HuH-7.5 (cell line): ENCODE data around the gene DGKG.

Experiments used
- DNase-seq: peaks from one replicate; pipeline ENCODE4 v3.0.0; 2011; ENCODE audit warnings: low spot score

Gene DGKG

DNA sequence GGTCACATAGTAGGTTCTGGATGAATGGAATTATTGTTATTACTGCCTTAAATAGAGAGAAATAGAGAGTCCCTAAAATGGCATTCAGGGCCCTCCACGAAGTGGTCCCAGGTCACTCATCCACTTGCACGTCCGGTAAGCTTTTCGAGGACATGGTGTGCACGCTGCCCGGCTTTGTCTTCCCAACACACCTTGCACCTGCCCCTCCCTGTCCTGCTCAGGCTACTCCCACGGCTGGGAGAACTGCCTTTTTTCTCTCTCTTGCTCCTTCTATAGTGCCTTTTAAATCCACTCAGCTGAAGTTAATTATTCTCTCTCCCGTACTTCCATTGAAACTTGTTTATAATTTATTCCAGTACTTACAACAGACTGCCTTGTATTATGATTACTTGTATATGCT lies 5.6 kb upstream of the DGKG start:
- DNase-seq: no peak

GRCh38 chr3:186366206-186366605 lies 4.2 kb upstream of the DGKG start:
- no peak for DNase-seq

DNA sequence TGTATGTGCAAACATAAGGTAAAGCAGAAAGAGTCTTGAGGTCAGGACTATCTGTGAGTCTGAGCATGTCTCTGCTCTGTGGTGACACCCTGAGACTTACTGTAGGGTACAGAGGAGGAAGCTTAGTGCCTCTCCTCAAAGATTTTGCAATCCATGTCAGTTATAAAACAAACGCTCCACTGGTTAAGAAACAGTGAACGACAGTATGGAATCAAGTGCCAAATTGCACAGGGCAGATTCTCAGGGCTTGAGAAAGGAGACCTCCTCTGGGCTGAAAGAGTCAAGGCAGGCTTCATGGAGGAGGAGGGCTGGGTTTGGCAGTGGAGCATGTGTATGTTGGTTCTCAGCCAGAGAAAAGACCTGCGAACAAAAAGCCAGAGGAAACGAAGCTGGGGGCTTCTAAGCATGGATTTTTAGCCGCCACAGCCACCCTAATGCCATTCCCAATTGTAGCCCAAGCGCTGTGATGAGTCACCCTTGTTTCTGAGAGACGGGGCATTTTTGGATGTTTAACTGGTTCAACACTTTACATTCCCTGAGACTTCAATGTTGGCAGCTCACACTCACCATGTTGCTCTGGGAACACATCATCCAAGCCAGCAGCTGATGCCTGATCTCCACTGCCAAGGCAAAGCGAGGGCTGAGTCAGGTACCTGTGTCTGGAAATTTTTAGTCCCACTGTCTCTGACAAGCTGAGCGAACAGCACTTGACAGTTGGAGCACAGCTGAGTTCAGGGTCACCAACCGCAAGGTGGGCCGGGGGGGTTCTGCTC lies 3.4 kb upstream of the DGKG start:
- DNase-seq: no peak

GRCh38 chr3:186362988-186363387 lies 954 bp upstream of the DGKG start:
- DNase-seq: no peak

DNA sequence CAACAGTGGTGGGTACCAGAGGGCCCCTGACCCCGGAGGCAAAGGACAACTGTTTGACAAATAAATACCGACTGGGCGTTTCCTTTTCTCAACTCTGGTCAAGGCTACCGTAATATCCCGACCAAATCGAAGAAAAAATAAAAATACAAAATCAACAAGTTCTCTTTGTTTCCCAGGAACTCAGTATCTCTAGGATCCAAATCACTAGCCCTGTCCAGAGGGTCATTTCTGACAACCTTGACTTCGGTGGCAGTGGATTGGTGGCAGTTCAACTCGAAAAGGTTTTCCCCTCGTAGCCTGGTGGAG lies 456 bp upstream of the DGKG start:
- DNase-seq: no peak

DNA sequence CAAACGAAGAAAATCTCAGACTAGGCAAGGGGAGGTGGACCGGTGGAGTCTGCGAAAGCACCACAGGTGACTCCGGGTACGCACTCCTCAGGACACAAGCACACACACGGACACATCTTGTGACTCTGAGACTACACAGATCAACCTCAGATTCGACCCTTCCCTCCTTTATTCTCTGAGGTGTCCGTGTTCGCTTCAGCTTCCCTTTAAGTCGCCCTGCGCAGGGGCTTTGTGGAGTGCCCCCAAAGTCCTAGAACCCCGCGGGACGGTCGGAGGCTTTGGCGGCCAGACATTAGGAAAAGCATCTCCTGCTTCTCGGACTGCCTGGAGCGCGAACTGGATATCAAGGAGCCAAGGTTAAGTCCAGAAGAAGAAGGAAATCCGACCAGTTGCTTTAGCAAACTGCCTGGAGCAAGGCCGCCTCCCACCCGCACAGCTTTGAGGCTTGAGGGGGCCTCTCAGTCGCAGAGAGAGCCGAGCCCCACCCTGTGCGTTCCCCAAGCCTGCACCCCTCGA lies 730 bp downstream of the DGKG start:
- no peak for DNase-seq

DNA sequence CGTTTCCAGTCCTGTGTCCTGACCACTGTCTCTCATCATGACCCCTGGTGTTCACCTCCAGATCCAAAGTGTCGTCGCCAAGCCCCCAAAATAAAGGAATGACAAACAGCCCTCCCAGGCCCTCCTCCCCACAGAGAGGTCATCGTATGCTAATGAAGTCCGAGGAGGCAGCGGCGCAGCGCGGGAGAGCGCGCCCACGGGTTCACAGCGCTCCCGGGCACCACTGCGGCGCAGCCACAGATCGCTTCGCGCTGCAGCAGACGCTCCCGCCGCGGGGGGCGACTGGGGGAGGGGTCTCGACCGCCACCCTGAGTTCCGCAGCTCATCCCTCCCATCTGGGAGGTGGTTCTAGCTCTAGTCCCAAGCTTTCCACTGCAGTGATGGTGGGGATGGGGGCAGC lies 1.3 kb downstream of the DGKG start:
- no peak for DNase-seq

- DNase-seq: peak; percentile 32
Observed at GRCh38 chr3:186359078-186359477, 3.0 kb downstream of the DGKG start.

DNA sequence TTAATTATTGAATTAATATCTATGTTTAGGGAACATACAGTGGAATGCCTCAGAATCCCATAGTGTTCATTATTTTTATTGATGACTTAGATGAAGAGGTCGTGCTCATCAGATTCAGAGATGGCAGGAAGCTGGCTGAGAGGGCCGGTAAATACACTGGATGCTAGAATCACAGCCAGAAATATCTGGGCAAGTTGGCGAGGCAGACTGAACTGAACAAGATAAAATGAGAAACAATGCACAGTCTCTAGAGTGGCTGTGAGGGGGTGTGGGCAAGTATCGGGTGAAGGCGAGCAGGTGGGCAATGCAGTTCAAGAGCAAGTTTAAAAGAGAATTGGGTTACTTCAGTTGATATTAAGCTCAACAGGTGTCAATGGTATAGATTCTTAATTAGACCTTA lies 5.9 kb downstream of the DGKG start:
- no peak for DNase-seq

- no peak for DNase-seq
Observed at GRCh38 chr3:186354100-186354499, 7.9 kb downstream of the DGKG start.

DNA sequence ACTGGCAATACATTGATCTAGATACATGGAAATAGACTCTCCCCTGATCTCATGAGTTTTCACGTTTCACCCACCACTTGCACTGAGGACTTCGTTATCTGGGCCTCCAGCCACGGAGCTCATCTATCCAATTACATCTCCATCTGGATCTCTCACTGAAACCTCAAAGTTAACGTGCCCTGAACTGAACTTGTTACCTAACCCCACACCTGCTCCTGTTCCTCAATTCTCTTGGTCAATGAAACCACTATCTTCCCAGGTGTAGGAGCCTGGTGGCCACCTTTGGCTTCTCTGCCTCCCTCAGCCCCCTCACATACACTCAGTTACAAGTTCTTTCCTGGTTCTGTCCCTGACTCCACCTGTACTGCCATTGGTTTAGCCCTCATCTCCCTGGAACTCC lies 9.7 kb downstream of the DGKG start:
- no peak for DNase-seq

- DNase-seq: no peak
Observed at GRCh38 chr3:186342197-186342596, 19.8 kb downstream of the DGKG start.

DNA sequence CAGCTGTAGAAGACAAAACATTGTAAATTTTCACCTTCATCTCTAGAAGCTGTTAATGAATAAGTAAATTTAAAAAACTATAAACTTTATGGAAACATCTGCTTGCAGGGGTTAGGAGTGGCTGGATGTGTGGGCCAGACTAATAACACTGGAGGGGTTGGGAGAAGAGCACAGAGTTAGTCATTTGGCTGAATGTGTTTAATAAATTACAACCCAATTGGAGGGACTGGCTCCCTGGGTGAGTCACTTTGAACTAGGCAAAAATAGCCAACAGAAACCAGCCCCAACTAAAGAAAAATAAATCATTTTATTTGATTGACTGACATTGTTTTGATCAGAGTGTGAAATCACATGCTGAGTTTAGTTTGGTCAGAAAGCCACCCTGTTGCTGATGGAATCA lies 21.8 kb downstream of the DGKG start:
- no peak for DNase-seq

DNA sequence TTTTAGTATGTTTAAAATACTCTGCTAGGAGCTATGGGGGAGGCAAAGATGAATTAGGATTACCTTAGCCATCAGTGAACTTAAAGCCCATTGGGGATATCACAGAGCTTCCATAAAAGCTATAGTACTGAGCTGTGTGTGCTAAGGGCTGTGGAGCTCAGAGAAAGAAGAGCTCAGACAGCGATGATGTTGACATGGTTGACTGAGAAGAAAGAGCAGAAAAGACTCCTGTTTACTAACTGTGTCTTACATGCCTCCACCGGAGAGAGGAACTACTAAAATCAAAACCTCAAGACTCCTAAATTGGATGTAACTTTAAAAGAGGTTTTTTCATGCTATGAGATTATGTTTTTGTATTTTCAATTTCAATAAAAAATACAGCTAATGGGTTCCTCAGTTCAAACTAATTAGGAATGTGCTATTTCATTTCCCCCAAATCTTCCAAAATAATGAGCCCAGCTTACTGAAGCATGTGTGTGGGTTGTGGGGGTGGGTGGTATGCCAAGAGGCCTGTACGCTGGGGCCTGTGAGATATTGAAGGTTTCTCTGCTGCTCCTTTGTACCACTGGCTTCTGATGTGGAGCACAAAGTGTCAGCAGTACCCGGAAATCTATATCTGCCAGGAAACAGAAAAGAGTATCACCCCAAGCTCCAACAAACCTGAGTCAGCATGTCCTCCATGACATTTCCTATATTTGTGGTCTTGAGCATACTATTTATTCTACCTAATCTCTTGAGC lies 22.7 kb downstream of the DGKG start:
- no peak for DNase-seq

GRCh38 chr3:186333256-186333655 lies 28.8 kb downstream of the DGKG start:
- DNase-seq: no peak

GRCh38 chr3:186330772-186331460 lies 31.1 kb downstream of the DGKG start:
- DNase-seq: no peak

- no peak for DNase-seq
Observed at GRCh38 chr3:186329589-186329988, 32.4 kb downstream of the DGKG start.

- no peak for DNase-seq
Observed at GRCh38 chr3:186327912-186328487, 34.0 kb downstream of the DGKG start.

DNA sequence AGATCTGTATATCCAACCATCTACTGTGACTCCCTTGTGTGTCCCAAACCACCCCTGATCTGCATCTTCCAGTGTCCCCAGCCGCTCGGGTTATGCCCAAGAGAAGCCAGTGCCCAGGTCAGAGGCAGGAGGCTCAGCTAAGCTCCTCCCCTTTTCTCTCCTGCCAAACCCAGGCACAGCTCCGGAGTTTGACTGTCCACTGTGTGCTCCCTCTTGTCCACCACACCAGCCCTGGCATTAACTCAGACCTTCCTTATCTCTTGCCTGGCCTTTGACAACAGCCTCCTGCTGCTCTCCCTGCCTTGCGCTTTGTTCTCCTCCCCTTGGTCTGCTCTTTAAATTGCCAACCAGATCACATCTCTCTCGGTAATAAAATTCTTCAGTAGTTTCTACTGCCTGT lies 39.3 kb downstream of the DGKG start:
- DNase-seq: no peak

- no peak for DNase-seq
Observed at GRCh38 chr3:186321746-186322145, 40.3 kb downstream of the DGKG start.

DNA sequence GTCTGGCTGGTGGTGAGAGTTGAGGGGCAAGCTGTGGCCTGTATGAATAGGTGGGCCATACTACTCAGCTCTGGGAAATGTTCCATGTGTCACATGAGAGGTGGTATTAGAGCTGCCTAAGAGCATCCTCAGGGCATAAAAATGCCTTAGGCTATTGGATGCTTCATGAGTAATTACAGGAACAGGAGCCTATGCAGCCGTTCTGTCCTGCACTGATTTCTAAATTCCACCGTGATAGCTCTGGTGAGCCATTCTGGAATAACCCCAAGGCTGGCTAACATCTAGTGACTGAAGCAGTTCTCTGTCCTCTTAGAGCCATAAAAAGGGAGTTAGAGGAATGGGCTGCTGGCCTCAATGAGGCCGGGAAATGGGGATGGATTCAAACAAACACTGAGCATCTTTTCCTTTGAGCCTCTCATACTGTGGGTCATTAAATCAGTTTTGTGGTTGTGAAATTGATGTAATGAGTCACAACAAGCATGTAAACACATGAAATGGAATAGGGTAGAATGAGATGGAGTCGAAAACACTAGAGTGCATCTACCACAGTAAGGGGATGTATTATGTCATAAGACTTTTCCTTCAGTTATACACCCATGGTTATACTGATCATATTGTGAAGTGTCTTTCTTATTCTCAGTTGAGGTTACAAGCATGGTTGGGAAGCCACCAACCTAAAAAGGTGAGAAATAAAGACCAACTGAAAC lies 41.0 kb downstream of the DGKG start:
- no peak for DNase-seq

GRCh38 chr3:186319945-186320344 lies 42.1 kb downstream of the DGKG start:
- no peak for DNase-seq
